ENCODE data around the gene RRAS2. TPM values are rescaled to one million over a fixed set of nuclear protein-coding genes. Genes with fewer than 3 reads are reported as not detected.

The RRAS2 gene
- total RNA-seq, 1 experiment from 2014 or later: 42.2 TPM

- no peaks in the 10 kb centered on the region for H3K9me2 ChIP-seq (ENCODE audit: insufficient read depth)
- no peak overlapping the region for H3K27ac ChIP-seq
- H2AFZ ChIP-seq: no peak overlapping the region
- no peaks in the 10 kb centered on the region for H3K36me3 ChIP-seq (ENCODE audit: low read depth)
- TF ChIP-seq, protein P1, sequence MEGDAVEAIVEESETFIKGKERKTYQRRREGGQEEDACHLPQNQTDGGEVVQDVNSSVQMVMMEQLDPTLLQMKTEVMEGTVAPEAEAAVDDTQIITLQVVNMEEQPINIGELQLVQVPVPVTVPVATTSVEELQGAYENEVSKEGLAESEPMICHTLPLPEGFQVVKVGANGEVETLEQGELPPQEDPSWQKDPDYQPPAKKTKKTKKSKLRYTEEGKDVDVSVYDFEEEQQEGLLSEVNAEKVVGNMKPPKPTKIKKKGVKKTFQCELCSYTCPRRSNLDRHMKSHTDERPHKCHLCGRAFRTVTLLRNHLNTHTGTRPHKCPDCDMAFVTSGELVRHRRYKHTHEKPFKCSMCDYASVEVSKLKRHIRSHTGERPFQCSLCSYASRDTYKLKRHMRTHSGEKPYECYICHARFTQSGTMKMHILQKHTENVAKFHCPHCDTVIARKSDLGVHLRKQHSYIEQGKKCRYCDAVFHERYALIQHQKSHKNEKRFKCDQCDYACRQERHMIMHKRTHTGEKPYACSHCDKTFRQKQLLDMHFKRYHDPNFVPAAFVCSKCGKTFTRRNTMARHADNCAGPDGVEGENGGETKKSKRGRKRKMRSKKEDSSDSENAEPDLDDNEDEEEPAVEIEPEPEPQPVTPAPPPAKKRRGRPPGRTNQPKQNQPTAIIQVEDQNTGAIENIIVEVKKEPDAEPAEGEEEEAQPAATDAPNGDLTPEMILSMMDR (conservative IDR thresholded peaks at IDR 0.05): no peak
- no peak for TF ChIP-seq EZH2 (IDR thresholded peaks at IDR 0.05; ENCODE audit: low read depth)
- no peak overlapping the region for H3K4me3 ChIP-seq
- intact Hi-C loops (cut with micrococcal nuclease; ENCODE audit: unreplicated experiment): no loop called here
- no peaks in the 10 kb centered on the region for H3F3A ChIP-seq (ENCODE audit: insufficient read depth, low read depth)
- H3K4me1 ChIP-seq (replicated peaks; ENCODE audit: insufficient read depth): no peaks in the 10 kb centered on the region
- H3K27me3 ChIP-seq (ENCODE audit: insufficient read depth, low read depth): no peaks in the 10 kb centered on the region; the same call in 1 of the 2 replicates
- no peaks in the 10 kb centered on the region for H4K20me1 ChIP-seq (ENCODE audit: insufficient read depth)
- no peak overlapping the region for H3K4me2 ChIP-seq
- no peak for DNase-seq
- POLR2A ChIA-PET (ENCODE audit: unreplicated experiment): no interaction called here
- BruUV-seq (replicated peaks): no TSS peak
- no peaks in the 10 kb centered on the region for H3K79me2 ChIP-seq (ENCODE audit: low read depth)
- no peaks in the 10 kb centered on the region for H3K9me3 ChIP-seq (ENCODE audit: insufficient read depth, low read depth)
- CTCF ChIA-PET: no interaction called here
Observed at GRCh38 chr11:14240951-14241350, 118.0 kb downstream of the RRAS2 start.

GRCh38 chr11:14240221-14240620, 118.8 kb downstream of the RRAS2 start:
- POLR2A ChIA-PET (ENCODE audit: unreplicated experiment): no interaction called here
- H3K4me3 ChIP-seq: no peak overlapping the region
- H3K36me3 ChIP-seq (ENCODE audit: low read depth): no peaks in the 10 kb centered on the region
- no peak for DNase-seq
- no peaks in the 10 kb centered on the region for H3K9me3 ChIP-seq (ENCODE audit: insufficient read depth, low read depth)
- intact Hi-C loops (cut with micrococcal nuclease; ENCODE audit: unreplicated experiment): no loop called here
- TF ChIP-seq, protein P1 (conservative IDR thresholded peaks at IDR 0.05): no peak
- TF ChIP-seq EZH2 (IDR thresholded peaks at IDR 0.05; ENCODE audit: low read depth): no peak
- H3K79me2 ChIP-seq (ENCODE audit: low read depth): no peaks in the 10 kb centered on the region
- H3K4me1 ChIP-seq (replicated peaks; ENCODE audit: insufficient read depth): no peaks in the 10 kb centered on the region
- H3K27ac ChIP-seq: no peak overlapping the region
- H2AFZ ChIP-seq: no peak overlapping the region
- CTCF ChIA-PET: no interaction called here
- no peak overlapping the region for H3K4me2 ChIP-seq
- H3K9me2 ChIP-seq (ENCODE audit: insufficient read depth): no peaks in the 10 kb centered on the region
- H4K20me1 ChIP-seq (ENCODE audit: insufficient read depth): no peaks in the 10 kb centered on the region
- no peaks in the 10 kb centered on the region; the same call in 1 of the 2 replicates for H3K27me3 ChIP-seq (ENCODE audit: insufficient read depth, low read depth)
- no TSS peak for BruUV-seq (replicated peaks)
- no peaks in the 10 kb centered on the region for H3F3A ChIP-seq (ENCODE audit: insufficient read depth, low read depth)

- no peaks in the 10 kb centered on the region for H3F3A ChIP-seq (ENCODE audit: insufficient read depth, low read depth)
- no peaks in the 10 kb centered on the region for H3K9me3 ChIP-seq (ENCODE audit: insufficient read depth, low read depth)
- ChIA-PET CTCF (no interaction called here), POLR2A (ENCODE audit: unreplicated experiment) (no interaction called here)
- H2AFZ ChIP-seq: no peak overlapping the region
- no peak overlapping the region for H3K27ac ChIP-seq
- H4K20me1 ChIP-seq (ENCODE audit: insufficient read depth): no peaks in the 10 kb centered on the region
- no TSS peak for BruUV-seq (replicated peaks)
- H3K79me2 ChIP-seq (ENCODE audit: low read depth): no peaks in the 10 kb centered on the region
- no peaks in the 10 kb centered on the region for H3K4me1 ChIP-seq (replicated peaks; ENCODE audit: insufficient read depth)
- H3K9me2 ChIP-seq (ENCODE audit: insufficient read depth): no peaks in the 10 kb centered on the region
- H3K27me3 ChIP-seq (ENCODE audit: insufficient read depth, low read depth): no peaks in the 10 kb centered on the region; the same call in 1 of the 2 replicates
- no peak overlapping the region for H3K4me3 ChIP-seq
- no peak overlapping the region for H3K4me2 ChIP-seq
- intact Hi-C loops (cut with micrococcal nuclease; ENCODE audit: unreplicated experiment): no loop called here
- no peaks in the 10 kb centered on the region for H3K36me3 ChIP-seq (ENCODE audit: low read depth)
- TF ChIP-seq, protein P1 (conservative IDR thresholded peaks at IDR 0.05): no peak
- no peak for TF ChIP-seq EZH2 (IDR thresholded peaks at IDR 0.05; ENCODE audit: low read depth)
- no peak for DNase-seq
Observed at GRCh38 chr11:14237444-14237961, 121.5 kb downstream of the RRAS2 start.
